Measurements from ENCODE around the gene HOMER3.

DNA sequence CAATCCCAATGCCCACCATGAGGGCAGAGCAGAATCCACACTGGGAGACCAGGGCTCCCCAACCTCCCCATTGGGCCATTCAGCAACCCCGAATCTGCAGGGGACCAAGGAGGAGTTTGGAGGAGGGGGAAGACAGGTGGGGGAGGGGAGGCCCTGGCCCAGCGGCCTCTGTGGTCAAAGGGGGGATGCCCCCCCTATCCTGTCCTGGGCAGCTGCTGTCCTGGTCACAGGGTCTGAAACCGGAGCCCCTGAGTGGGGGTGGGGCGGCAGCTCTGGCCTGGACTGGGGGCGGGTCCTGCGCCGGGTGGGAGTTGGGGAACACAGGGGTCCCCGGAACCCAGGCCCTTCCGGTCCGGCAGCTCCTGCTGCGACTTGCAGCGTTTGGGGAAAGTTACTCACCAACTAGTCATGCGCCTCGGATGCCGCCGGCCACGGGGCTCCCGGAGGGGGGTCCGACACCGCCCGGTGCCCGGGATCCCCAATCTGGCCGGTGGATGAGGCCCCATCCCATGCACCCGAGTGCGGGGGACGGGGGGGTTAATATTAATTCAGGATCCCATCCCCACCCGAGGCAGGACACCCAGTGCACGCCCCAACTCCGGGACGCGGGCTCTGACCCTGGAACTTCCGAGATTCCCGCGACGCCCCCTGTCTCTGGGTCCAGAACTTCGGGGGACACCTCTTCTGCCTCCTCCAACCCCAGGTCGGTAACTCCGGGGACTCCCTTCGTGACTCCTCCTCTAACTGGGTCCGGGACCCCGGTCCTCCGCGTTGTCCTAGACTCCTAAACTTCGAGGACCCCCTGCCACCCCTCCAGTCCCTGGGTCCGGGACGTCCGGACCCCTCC is 872 bp downstream of the HOMER3 start:
- no peak for TF ChIP-seq ZNF114 (CRISPR knock-in tag; IDR thresholded peaks at IDR 0.05)
- TF ChIP-seq, protein P1, sequence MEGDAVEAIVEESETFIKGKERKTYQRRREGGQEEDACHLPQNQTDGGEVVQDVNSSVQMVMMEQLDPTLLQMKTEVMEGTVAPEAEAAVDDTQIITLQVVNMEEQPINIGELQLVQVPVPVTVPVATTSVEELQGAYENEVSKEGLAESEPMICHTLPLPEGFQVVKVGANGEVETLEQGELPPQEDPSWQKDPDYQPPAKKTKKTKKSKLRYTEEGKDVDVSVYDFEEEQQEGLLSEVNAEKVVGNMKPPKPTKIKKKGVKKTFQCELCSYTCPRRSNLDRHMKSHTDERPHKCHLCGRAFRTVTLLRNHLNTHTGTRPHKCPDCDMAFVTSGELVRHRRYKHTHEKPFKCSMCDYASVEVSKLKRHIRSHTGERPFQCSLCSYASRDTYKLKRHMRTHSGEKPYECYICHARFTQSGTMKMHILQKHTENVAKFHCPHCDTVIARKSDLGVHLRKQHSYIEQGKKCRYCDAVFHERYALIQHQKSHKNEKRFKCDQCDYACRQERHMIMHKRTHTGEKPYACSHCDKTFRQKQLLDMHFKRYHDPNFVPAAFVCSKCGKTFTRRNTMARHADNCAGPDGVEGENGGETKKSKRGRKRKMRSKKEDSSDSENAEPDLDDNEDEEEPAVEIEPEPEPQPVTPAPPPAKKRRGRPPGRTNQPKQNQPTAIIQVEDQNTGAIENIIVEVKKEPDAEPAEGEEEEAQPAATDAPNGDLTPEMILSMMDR (conservative IDR thresholded peaks at IDR 0.05; ENCODE audit: low read depth in 2 of 2) = no peak
- TF ChIP-seq POLR2AphosphoS5 (IDR thresholded peaks at IDR 0.05; ENCODE audit: low read depth) = peak; percentile 42; the same call in 1 of the 2 replicates

All from GM23338 (cell line).